Right cardiac atrium (tissue), 5 donors: ENCODE results near the gene OR2A7. TPM values are rescaled to one million over a fixed set of nuclear protein-coding genes. Genes with fewer than 3 reads are reported as not detected.
"Not testable (repeated sequence)": the region's sequence is repeated elsewhere in the genome, so short reads cannot be mapped to it uniquely, and the experiment has no call there.

Experiments used
- ATAC-seq, 2 donors: fragments of 200-7000 bp; cut with Tn5 transposase; one replicate each; pipeline versions ENCODE4 v1.8.0 to v1.9.1; 2020; ENCODE audit warnings: moderate library complexity in 2 of 2, mild to moderate bottlenecking in 1 of 2
- DNase-seq, 3 donors: peaks; one replicate each; pipeline ENCODE4 v3.0.0-alpha.2; 2020
- H3K27ac ChIP-seq: one replicate; pipeline ENCODE4 v1.5.1; 2013; ENCODE audit warnings: mild to moderate bottlenecking, low read length, control low read depth, moderate library complexity
- H3K27me3 ChIP-seq: one replicate; pipeline ENCODE4 v1.6.1; 2013; ENCODE audit not compliant: control insufficient read depth, insufficient read depth
- H3K4me1 ChIP-seq: one replicate; pipeline ENCODE4 v1.6.1; 2013; ENCODE audit warnings: low read length; ENCODE audit not compliant: control insufficient read depth, insufficient read depth
- H3K4me3 ChIP-seq: one replicate; pipeline ENCODE4 v1.5.1; 2013; ENCODE audit warnings: low read length, control low read depth
- H3K9me3 ChIP-seq: one replicate; pipeline ENCODE4 v1.6.1; 2013; ENCODE audit warnings: low read length; ENCODE audit not compliant: control insufficient read depth
- WGBS: extraction: QIAGEN DNeasy Blood & Tissue Kit; methylation state at CpG from one replicate; pipeline ENCODE4 v1.1.7; 2013; 5-methylcytosine and 5-hydroxymethylcytosine counted together
- intact Hi-C, 4 donors: fragments of 100-400 bp; cut with DNase I; formaldehyde crosslinking; loops; one replicate each; pipeline versions ENCODE4 v1.11.0 to v1.14.0; 2022 to 2023
- polyA plus RNA-seq: library from polyadenylated mRNA; stranded (reverse); fragments of 200-250 nt; gene quantifications from one replicate; pipeline ENCODE4 v1.2.3, GENCODE V29; 2013
- total RNA-seq, 4 donors: library from RNA; stranded (reverse); fragmentation: NEBNext Ultra II Directional; extraction: Animal tissue kit (Norgen Biotek cat#: 25700); gene quantifications; one replicate each; pipeline ENCODE4 v1.2.1, GENCODE V29; 2021
- donor health status: healthy with polysubstance abuse.
- donor health status: DM: no; HTN: yes; CAD: no.
- donor health status: DM: no; HTN: no; CAD: no.
- donor health status: DM: no; HTN: yes; CAD: no; lungs with severe emphysema.
- donor health status: DM: yes; HTN: yes; CAD: no.

OR2A7 gene
- total and polyA plus RNA-seq, 5 donors, result 0.40 to 1.5 (median 1.4) TPM

DNA sequence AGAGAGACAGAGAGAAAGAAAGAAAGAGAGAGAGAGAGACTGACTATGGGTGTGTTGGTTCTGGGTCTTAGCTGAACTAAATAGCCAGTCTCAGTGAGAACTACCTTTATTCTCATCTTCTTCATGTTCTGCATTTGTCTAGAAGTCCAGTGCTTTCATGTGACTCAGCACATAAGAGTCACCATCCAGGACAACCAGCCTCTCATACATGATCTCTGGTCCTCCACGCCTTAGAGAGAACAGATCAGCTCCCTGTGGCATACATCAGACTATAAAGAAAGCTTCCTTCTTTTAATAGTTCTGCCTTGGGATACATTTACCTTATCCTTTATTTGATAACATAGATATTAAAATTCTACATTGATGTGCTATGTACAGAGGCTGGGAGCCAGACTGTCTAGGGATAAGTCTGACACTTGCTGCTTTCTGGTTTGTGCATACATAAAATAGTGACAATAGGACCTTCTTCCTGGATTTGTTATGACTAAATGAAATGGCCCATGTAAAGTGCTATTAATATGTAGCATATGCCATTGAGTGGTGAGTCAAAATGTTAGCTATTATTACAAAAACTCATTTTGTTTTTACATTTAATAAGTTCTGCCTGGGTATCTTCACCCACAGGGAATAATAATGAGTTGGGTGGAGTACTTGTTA lies 16.8 kb downstream of the OR2A7 start:
- no CpG with 5 or more reads among the region's 1 CpG for WGBS
- H3K27me3 ChIP-seq, H3K4me3 ChIP-seq, H3K4me1 ChIP-seq, H3K27ac ChIP-seq, ATAC-seq, intact Hi-C loops, DNase-seq, H3K9me3 ChIP-seq: not testable (repeated sequence)

- DNase-seq, H3K27me3 ChIP-seq, H3K4me3 ChIP-seq, ATAC-seq, intact Hi-C loops, H3K27ac ChIP-seq, H3K4me1 ChIP-seq, H3K9me3 ChIP-seq: not testable (repeated sequence)
- no CpG with 5 or more reads among the region's 5 CpGs for WGBS
Measured at GRCh38 chr7:144246967-144247366, 17.6 kb downstream of the OR2A7 start.

DNA sequence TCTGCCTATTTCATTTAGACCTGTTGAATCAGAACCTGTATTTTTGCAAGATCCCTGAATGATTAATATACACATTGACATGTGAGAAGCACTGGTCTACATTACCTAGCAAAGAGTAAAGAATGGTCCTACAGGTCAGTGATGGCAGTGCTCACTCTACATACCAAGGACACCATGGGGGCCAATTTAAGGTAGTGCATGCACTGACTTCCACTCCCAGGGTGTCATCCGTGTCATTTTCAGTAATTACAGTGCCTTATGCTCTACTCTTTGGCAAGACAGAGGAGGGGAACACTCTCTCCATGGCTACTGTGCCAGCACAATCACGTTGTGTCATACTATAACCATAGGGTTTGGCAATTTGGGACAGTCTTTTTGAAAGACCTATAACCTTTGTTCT lies 19.2 kb downstream of the OR2A7 start:
- ATAC-seq, H3K4me1 ChIP-seq, H3K9me3 ChIP-seq, DNase-seq, H3K4me3 ChIP-seq, H3K27me3 ChIP-seq, intact Hi-C loops, H3K27ac ChIP-seq: not testable (repeated sequence)
- no CpG with 5 or more reads among the region's 2 CpGs for WGBS

- DNase-seq, ATAC-seq, H3K4me1 ChIP-seq, H3K4me3 ChIP-seq, intact Hi-C loops, H3K9me3 ChIP-seq, H3K27ac ChIP-seq, H3K27me3 ChIP-seq: not testable (repeated sequence)
- WGBS, result 100% methylated on average over 1 of the region's 2 CpGs
Measured at GRCh38 chr7:144239365-144239764, 25.2 kb downstream of the OR2A7 start, which contains the start of gene OR2A42. OR2A42 (minus strand) TSS chr7:144239605; CDS start chr7:144232843, 6,762 bp downstream.

DNA sequence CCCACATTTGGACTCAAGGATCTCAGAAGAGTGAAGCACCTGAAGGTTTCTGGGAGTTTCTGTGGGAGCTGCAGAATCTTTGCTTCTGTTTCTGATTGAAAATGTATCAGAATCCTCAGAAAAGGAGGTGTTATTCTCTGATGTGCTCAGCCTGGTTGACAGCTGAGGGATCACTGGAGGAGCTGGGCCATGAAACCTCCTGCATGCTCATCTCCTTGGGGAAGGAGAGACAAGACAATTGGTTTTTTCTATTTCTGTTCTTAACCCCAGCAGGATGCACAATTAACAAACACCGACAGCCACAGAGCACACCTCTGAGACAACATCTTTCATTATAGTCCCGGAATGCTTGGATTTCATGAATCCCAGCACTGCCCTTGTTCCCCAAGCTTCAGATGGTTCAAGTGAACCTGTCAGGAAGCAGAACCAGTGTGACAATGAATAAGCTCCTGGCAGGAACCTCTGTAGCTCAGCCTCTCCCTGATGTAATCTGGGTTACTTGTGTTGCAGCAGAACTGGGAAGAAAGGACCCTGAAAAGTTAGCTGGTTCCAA lies 26.0 kb downstream of the OR2A7 start:
- DNase-seq, H3K9me3 ChIP-seq, ATAC-seq, H3K4me3 ChIP-seq, intact Hi-C loops, H3K27ac ChIP-seq, H3K27me3 ChIP-seq, H3K4me1 ChIP-seq: not testable (repeated sequence)
- 80% methylated on average over 2 of the region's 2 CpGs for WGBS

DNA sequence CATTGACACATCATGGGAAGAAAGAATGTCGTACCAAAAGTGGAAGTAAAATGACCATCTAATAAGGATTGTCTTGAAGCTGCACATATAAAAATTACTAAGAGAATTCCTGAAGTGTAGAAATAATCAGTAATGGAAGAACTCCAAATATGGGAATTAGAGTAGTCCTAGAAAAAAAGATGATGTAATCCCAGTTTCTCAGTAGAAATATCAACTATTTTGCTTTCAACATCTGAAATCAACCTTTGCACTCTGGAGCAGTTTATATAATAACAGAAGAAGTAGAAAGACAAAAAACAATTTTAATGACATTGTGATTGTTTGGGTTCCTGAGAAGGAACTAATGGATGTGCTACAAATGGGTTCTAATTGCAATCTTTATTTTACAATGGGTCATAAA lies 31.6 kb downstream of the OR2A7 start:
- H3K9me3 ChIP-seq, DNase-seq, H3K4me1 ChIP-seq, H3K27me3 ChIP-seq, H3K27ac ChIP-seq, H3K4me3 ChIP-seq, intact Hi-C loops, ATAC-seq: not testable (repeated sequence)
- 55% methylated on average over 1 of the region's 1 CpG for WGBS

GRCh38 chr7:144231027-144231426 lies 33.6 kb downstream of the OR2A7 start:
- DNase-seq, H3K27me3 ChIP-seq, intact Hi-C loops, H3K9me3 ChIP-seq, ATAC-seq, H3K4me1 ChIP-seq, H3K4me3 ChIP-seq, H3K27ac ChIP-seq: not testable (repeated sequence)
- WGBS, result no CpG with 5 or more reads among the region's 2 CpGs

GRCh38 chr7:144228810-144229209 lies 35.8 kb downstream of the OR2A7 start:
- H3K4me1 ChIP-seq, H3K4me3 ChIP-seq, H3K27me3 ChIP-seq, intact Hi-C loops, H3K27ac ChIP-seq, H3K9me3 ChIP-seq: not testable (repeated sequence)
- ATAC-seq (peak in 1 of 2 donors; percentile 47), DNase-seq (peak in 2 of 3 donors; percentile 18 to 27)
- WGBS, result 92% methylated on average over 1 of the region's 3 CpGs

- DNase-seq, ATAC-seq, H3K4me1 ChIP-seq, H3K27ac ChIP-seq, H3K27me3 ChIP-seq, H3K4me3 ChIP-seq, H3K9me3 ChIP-seq, intact Hi-C loops: not testable (repeated sequence)
- WGBS, result 71% methylated on average over 3 of the region's 4 CpGs
Measured at GRCh38 chr7:144226866-144227265, 37.7 kb downstream of the OR2A7 start.

GRCh38 chr7:144223675-144224074 lies 40.9 kb downstream of the OR2A7 start:
- intact Hi-C loops, H3K4me1 ChIP-seq, H3K4me3 ChIP-seq, H3K27ac ChIP-seq, H3K27me3 ChIP-seq, ATAC-seq, DNase-seq, H3K9me3 ChIP-seq: not testable (repeated sequence)

DNA sequence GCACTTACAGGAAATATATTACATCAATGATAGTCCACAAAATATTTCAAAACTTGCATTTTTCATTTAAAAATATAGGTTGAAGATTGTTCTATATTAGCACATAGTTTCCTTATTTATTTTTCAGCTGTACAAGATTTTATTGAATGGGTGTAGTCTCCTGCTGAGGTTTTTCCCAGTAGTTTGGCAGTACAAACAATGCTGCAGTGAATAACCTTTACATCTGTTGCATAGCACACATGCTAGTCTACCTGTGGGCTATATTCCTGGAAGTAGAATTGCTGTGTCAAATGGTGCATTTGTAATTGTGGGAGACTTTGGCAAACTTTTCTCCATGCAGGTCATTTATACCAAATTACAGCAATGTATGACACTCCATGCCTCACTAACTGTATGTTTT lies 44.1 kb downstream of the OR2A7 start:
- H3K4me3 ChIP-seq, H3K4me1 ChIP-seq, H3K9me3 ChIP-seq, H3K27ac ChIP-seq, H3K27me3 ChIP-seq, ATAC-seq, intact Hi-C loops, DNase-seq: not testable (repeated sequence)
